ES-I3 (cell line): ENCODE data around the gene DDI2.
"Not testable (repeated sequence)": the region's sequence is repeated elsewhere in the genome, so short reads cannot be mapped to it uniquely, and the experiment has no call there.

Experiments used
- H3K36me3 ChIP-seq: 2 replicates; pipeline ENCODE4 v1.6.1; 2013; ENCODE audit warnings: mild to moderate bottlenecking, low read length, control low read depth, moderate library complexity; ENCODE audit not compliant: insufficient read depth
- H3K4me1 ChIP-seq: 2 replicates; pipeline ENCODE4 v1.6.1; 2013; ENCODE audit warnings: mild to moderate bottlenecking, control low read depth, low read length; ENCODE audit not compliant: insufficient read depth
- H3K9ac ChIP-seq: 2 replicates; pipeline ENCODE4 v1.6.1; 2013; ENCODE audit warnings: low read depth, mild to moderate bottlenecking, low read length, moderate library complexity
- H3K9me3 ChIP-seq: 2 replicates; pipeline ENCODE4 v1.6.1; 2013; ENCODE audit warnings: mild to moderate bottlenecking, low read length, moderate library complexity; ENCODE audit not compliant: control insufficient read depth, insufficient read depth

Gene DDI2

DNA sequence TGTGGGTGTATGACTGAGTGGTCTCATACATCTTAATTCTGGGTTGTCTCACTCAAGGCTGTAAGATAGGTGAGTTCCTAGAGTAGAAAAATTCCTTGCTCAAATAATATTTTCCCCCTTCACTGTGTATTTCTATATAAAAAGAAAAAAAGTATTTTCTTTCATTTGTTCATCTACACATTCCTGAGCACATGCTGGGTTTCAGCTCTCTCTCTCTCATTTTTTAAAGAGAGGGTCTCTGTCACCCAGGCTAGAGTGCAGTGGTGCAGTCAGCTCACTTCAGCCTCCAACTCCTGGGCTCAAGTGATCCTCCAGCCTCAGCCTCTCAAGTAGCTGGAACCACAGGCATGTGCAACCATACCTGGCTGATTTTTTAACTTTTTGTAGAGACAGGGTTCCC, 22.0 kb downstream of the DDI2 start:
- Histone ChIP-seq H3K9ac (no peak overlapping the region), H3K9me3 (no peaks in the 10 kb centered on the region), H3K36me3 (peaks cover 15% of the 10 kb centered on the region), H3K4me1 (no peaks in the 10 kb centered on the region)

DNA sequence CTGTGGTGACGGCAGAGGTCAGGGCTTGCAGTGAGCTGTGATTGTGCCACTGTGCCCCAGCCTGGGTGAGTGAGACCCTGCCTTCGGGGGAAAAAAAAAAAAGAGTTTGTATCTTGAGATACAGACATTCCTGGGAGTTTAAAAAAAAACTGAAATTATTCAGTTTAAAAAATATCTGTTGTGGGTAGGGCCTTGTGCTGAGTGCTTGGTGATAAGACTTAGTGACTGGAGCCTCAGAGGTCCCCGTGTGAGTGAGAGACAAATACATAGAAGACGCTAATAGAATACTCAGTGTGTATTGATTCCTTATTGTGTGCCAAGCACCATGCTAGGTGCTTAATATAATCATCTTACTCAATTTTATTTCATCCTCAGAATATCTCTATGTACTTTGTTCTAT, 22.7 kb downstream of the DDI2 start:
- Histone ChIP-seq H3K36me3 (peaks cover 10% of the 10 kb centered on the region), H3K9ac (no peak overlapping the region), H3K9me3 (no peaks in the 10 kb centered on the region), H3K4me1 (no peaks in the 10 kb centered on the region)

DNA sequence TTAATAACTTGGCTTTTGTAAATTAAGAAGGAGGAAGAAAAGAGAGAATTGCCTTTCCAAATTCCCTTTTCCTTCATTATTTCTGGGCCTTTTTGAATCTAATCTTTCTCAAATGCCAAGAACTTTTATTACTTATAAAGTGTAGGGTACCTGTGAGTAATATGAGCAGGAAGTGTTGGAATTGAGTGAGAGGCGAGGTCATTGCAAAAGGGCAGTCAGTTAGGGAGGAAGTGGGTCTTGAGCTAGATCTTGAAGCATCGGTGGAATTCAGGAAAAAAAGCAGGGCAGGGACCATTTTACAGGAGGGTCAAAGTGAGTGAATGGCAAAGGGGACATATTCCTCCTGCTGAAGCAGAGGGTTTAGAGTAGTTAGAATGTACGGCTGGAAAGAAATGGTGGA, 23.4 kb downstream of the DDI2 start:
- Histone ChIP-seq H3K9ac (no peak overlapping the region), H3K4me1 (no peaks in the 10 kb centered on the region), H3K36me3 (peaks cover 10% of the 10 kb centered on the region), H3K9me3 (no peaks in the 10 kb centered on the region)

DNA sequence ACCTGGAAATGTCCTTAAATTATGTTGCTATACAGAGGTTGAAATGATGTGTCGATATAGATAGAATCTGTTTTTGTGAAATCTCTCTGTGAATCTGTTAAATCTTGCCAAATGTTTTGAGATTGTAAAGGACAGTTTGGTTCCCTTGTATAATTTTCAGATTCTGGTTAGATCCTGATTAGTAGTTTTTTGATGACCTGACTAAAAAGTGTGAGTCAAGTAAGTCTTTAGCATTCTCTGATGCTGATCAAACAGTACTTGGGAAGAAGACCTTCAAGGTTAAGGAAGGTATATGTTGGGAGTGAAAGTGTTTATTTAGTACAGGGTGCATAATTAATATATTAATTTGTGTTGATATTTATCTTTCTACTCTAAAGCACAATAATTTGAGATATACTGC, 32.7 kb downstream of the DDI2 start:
- no peaks in the 10 kb centered on the region for H3K9me3 ChIP-seq

DNA sequence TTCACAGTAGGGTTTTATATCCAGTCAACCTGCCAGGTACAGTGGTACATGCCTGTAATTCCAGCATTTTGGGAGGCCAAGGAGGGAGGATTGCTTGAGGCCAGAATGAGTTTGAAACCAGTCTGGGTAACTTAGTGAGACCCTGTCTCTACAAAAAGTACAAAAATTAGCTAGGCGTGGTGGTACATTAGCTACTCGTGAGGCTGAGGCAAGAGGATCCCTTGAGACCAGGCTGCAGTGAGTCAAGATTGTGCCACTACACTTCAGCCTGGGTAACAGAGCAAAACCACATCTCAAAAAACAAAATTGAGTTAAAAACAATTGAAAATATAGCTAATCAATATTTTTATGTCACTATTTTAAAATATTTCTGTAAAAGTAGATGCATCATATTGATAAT, 33.2 kb downstream of the DDI2 start:
- no peaks in the 10 kb centered on the region for H3K4me1 ChIP-seq
- H3K9ac ChIP-seq, result no peak overlapping the region
- H3K9me3 ChIP-seq, result no peaks in the 10 kb centered on the region
- peaks cover 11% of the 10 kb centered on the region for H3K36me3 ChIP-seq

More for the DNA sequence above, 32.7 kb downstream of the DDI2 start:
- Histone ChIP-seq H3K36me3 (peaks cover 11% of the 10 kb centered on the region), H3K4me1 (no peaks in the 10 kb centered on the region), H3K9ac (no peak overlapping the region)

DNA sequence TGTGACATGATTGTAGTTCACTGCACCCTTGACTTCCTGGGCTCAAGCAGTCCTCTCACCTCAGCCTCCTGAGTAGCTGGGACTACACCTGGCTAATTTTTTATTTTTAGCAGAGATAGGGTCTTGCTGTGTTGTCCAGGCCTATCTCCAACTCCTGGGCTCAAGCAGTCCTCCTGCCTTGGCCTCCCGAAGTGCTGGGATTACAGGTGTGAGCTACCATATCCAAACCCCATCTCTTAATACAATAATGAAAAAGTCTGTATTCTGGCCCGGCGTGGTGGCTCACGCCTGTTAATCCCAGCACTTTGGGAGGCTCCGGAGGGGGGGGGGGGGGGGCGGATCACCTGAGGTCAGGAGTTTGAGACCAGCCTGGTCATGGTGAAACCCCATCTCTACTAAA, 34.9 kb downstream of the DDI2 start:
- H3K9ac ChIP-seq, H3K9me3 ChIP-seq, H3K4me1 ChIP-seq: not testable (repeated sequence)
- peaks cover 17% of the 10 kb centered on the region for H3K36me3 ChIP-seq

DNA sequence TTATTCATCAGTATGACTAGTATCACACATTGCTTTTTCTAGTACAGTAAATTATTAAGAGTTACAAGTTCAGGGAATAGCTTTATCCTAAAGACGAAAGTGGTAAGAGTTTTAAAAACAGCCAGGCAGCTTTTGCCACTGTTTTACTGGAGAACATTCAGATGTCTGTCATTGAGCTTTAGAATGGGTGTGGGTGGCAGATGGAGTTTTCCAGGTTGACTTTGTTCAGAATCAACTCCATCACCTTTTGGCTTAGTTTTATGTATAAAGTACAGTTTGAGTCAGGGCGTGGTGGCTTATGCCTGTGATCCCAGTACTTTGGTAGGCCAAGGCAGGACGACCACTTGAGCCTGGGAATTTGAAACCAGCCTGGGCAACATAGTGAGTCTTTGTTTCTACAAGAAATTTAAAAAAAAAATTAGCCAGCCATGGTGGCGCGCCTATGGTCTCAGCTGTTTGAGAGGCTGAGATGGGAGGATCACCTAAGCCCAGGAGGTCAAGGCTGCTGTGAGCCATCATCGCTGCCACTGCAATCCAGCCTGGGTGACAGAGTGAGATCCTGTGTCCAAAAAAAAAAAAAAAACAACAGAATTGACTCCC, 36.9 kb downstream of the DDI2 start:
- H3K4me1 ChIP-seq, result no peaks in the 10 kb centered on the region
- H3K36me3 ChIP-seq, result peaks cover 17% of the 10 kb centered on the region
- H3K9ac ChIP-seq, result no peak overlapping the region
- no peaks in the 10 kb centered on the region for H3K9me3 ChIP-seq

DNA sequence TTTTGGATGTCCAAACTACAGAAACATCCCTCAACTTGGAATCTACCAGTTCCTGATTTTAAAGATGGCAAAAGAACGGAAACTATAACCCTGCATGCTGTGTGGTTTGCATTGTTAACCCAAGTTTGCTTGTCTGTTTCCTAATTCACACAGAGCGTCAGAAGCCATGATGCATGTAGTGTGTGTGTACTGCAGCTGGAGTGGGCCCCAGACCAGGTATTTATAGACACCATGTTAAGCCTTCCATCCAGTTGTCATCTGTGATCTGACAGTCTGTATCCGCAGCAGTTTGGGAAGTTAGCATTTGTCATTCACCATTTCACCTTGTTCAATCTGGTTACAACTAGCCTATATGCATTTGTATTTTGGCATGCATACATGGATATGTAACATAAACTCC, 39.2 kb downstream of the DDI2 start:
- no peak overlapping the region for H3K9ac ChIP-seq
- no peaks in the 10 kb centered on the region for H3K4me1 ChIP-seq
- H3K9me3 ChIP-seq, result no peaks in the 10 kb centered on the region
- peaks cover 19% of the 10 kb centered on the region for H3K36me3 ChIP-seq

DNA sequence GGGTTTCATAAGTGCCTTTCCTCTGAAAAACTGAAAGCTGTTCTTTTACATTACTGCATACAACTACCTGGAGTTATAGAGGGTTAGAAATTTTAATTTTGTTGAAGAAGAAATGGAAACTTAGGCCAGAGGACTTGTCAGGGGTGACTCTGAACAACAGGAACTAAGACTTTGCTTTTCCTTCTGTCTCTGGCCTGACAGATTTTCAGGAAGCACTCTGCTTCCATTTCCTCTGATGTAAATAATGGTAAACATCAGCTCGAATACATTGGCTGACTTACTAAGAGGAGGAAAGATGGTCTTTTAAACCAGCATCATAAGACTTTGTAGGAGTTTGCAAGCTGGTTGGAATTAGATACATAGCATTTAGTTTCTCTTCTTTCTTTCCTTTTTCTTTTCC, 39.8 kb downstream of the DDI2 start:
- Histone ChIP-seq H3K9ac (no peak overlapping the region), H3K9me3 (no peaks in the 10 kb centered on the region), H3K4me1 (no peaks in the 10 kb centered on the region), H3K36me3 (peaks cover 19% of the 10 kb centered on the region)

DNA sequence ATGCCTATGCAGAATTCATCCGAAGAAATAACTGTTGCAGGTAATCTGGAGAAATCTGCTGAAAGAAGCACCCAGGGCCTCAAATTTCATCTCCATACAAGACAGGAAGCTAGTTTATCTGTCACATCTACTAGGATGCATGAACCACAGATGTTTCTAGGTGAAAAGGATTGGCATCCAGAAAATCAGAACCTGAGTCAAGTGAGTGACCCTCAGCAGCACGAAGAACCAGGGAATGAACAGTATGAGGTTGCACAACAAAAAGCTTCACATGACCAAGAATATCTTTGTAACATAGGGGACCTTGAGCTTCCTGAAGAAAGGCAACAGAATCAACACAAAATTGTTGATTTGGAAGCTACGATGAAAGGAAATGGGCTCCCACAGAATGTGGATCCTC, 42.9 kb downstream of the DDI2 start:
- Histone ChIP-seq H3K9me3 (no peaks in the 10 kb centered on the region), H3K4me1 (no peaks in the 10 kb centered on the region), H3K9ac (no peak overlapping the region), H3K36me3 (peaks cover 21% of the 10 kb centered on the region)

DNA sequence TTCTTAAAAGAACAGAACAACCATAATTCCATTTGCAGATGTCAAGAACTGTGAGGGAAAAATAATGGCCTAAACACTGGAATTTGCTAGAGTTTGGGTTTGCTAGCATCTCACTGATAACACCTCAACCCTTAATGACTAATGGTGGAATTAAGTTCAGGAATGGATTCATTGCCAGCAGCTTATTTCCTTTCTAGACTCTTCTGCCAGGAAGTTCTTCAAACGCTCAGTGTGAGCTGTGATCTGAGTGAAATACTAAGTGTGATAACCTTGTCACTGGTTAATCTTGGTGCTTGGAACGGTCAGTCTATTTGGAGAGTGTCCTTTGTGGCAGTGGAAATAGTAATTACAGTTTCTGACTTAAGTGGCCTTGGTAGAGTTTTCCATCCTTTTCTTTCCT, 45.2 kb downstream of the DDI2 start:
- peaks cover 15% of the 10 kb centered on the region for H3K36me3 ChIP-seq
- H3K9ac ChIP-seq, result no peak overlapping the region
- H3K9me3 ChIP-seq, result no peaks in the 10 kb centered on the region
- no peaks in the 10 kb centered on the region for H3K4me1 ChIP-seq

DNA sequence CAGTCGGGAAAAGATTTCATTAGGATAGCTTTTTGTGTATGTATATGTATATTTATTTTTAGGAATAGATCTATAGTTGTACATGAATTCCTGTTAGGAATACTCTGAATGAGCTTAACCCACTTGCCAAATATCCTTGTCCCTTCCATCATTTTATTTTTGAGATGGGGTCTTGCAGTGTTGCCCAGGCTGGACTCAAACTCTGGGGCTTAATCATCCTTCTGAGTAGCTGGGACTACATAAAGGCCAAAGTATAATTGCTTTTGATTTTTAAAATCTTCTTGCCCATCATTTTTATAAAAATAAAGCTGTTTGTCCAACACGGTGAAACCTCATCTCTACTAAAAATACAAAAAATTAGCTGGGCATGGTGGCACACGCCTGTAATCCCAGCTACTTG, 46.7 kb downstream of the DDI2 start:
- no peaks in the 10 kb centered on the region for H3K4me1 ChIP-seq
- no peak overlapping the region for H3K9ac ChIP-seq
- H3K9me3 ChIP-seq, result no peaks in the 10 kb centered on the region
- peaks cover 15% of the 10 kb centered on the region for H3K36me3 ChIP-seq

DNA sequence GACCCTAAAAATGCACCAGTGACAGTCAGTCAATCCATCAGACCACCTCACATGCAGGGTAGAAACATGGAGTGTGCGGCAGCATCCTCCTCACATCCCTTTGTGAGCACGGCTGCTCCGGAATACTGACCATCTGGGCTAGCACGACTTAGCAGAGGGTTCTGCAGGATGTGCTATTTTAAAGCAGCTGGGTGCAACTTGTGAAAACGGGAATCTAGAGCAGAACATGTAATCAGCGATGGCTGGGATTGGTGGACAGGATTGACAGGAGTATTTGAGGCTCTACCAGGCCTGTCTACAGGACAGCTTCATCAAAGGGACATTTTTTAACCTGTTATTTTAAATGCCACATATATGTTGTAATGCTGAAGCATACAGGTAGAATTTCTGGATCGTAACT, 50.1 kb downstream of the DDI2 start:
- no peak overlapping the region for H3K9ac ChIP-seq
- no peaks in the 10 kb centered on the region for H3K4me1 ChIP-seq
- H3K9me3 ChIP-seq, result no peaks in the 10 kb centered on the region
- no peaks in the 10 kb centered on the region for H3K36me3 ChIP-seq

DNA sequence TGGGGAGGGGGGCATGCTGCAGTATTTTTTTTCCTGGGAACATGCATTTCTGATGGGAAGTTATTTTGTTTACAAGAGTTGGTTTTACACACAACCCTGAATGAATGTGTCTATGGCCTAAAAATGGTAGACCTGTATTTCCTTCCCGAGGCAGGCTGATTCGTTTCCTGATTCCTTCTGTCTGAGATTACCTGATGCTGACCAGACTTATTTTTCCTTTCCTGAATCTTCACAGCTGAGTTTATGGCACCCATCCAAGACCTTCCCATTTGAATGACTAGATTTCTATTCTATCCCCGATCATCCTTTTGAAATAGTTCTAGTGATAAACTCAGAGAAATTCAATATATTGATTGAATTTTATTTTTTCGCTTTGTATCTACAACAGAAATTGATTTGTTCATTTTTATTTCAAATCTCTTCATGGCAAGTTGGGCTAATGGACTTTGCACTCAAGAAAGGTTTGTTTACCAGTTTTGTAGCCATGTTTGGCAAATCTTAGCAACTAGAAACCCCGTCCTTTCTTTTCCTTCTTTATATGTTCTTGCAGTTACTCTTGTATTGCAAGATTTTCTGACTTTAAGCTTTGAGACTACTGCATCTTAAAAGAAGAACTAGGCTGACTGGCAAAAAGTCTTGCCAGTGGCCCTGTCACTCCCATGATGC, 51.0 kb downstream of the DDI2 start:
- Histone ChIP-seq H3K9ac (no peak overlapping the region), H3K9me3 (no peaks in the 10 kb centered on the region), H3K4me1 (no peaks in the 10 kb centered on the region), H3K36me3 (no peaks in the 10 kb centered on the region)

DNA sequence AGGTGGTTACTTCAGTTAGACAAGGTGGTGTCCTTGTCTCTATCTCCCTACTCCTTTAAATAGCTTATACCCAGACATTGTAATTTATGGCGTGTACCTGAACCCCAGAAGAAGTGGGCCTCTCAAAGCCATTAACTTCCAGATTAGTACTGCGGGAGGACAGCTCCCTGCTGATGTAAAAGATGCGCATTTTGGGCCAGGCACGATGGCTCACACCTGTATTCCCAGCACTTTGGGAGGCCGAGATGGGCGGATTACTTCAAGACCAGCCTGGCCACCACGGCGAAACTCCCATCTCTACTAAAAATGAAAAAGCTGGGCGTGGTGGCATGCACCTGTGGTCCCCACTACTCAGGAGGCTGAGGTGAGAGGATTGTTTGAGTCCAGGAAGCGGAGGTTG, 51.8 kb downstream of the DDI2 start:
- Histone ChIP-seq H3K9ac (no peak overlapping the region), H3K36me3 (no peaks in the 10 kb centered on the region), H3K9me3 (no peaks in the 10 kb centered on the region), H3K4me1 (no peaks in the 10 kb centered on the region)
